ENCODE results near the gene EWSR1.
A peak's percentile ranks its signal among the peaks of the same experiment; 100 is the strongest.

The EWSR1 gene

DNA sequence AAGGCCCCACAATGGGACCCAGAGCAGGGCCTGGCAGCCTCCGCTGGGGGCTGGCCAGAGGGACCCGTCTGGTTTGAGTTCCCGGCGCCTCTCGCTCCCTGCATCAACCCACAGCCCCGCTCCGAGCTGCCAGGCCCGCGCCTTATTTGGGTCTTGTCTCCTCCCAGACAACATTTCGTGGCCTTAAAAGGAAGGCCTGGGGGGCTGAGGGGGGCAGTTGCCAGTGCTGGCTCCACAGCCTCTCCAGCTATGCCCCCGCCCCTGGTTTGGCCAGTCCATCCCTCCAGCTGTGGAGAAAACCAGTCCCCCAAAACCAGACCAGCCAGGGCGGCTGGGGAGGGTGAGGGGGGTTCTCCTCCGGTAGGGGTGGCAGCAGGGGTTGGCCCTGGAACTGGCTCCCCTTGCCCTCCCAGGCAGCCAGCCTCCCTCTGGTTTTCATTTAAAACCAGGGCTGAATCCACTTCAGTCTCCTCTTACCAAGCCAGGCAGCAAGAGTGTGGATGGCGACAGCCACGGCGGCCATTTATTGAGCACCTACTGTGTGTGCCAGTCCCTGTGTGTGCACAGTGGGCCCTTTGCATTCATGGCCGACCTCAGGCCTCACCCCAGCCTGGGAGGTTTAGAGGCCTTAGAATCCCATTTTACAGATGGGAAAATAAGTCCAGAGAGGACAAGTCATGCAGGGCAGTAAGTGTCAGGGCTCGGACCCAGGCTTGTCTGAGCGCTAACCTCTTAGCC lies 43.8 kb upstream of the EWSR1 start:
- Histone ChIP-seq H2AK5ac (ENCODE audit: low read length) (no peak overlapping the region), H2BK5ac (ENCODE audit: low read depth, low read length, poor library complexity) (no peak overlapping the region), H3K9ac (ENCODE audit: low read length) (no peak overlapping the region), H3K4ac (ENCODE audit: low read depth, low read length) (no peak overlapping the region), H2BK12ac (ENCODE audit: low read length) (no peak overlapping the region), H2AFZ (ENCODE audit: insufficient read depth, low read length, poor library complexity) (no peak overlapping the region), H3K79me1 (ENCODE audit: low read length) (no peaks in the 10 kb centered on the region), H3K4me2 (ENCODE audit: low read length) (no peak overlapping the region), H3K27me3 (ENCODE audit: insufficient read depth, low read length) (no peaks in the 10 kb centered on the region), H4K91ac (ENCODE audit: low read depth, low read length) (no peak overlapping the region), H3K18ac (ENCODE audit: low read length) (no peak overlapping the region), H2BK120ac (ENCODE audit: insufficient read depth, low read length, poor library complexity) (no peak overlapping the region), H4K8ac (ENCODE audit: low read depth, low read length) (no peak overlapping the region), H3K23ac (ENCODE audit: low read length) (no peak overlapping the region), H3K4me3 (ENCODE audit: low read depth, low read length) (no peak overlapping the region), H4K12ac (ENCODE audit: low read depth, low read length) (no peak overlapping the region), H3K4me1 (ENCODE audit: control insufficient read depth in 1 of 2, insufficient read depth in 2 of 2, low read length in 2 of 2) (no peaks in the 10 kb centered on the region), H3K79me2 (ENCODE audit: control insufficient read depth, insufficient read depth, low read length, poor library complexity) (no peaks in the 10 kb centered on the region), H3K27ac (ENCODE audit: low read depth, low read length) (no peak overlapping the region), H3K36me3 (ENCODE audit: control insufficient read depth in 1 of 2, insufficient read depth in 2 of 2, low read length in 2 of 2) (no peaks in the 10 kb centered on the region), H3K9me3 (ENCODE audit: insufficient read depth, low read depth, low read length) (no peaks in the 10 kb centered on the region), H3K14ac (ENCODE audit: low read length) (no peak overlapping the region)
- no peak for DNase-seq
- no CpG with 5 or more reads among the region's 19 CpGs for WGBS (ENCODE audit: extremely low coverage, insufficient coverage, insufficient read length)

DNA sequence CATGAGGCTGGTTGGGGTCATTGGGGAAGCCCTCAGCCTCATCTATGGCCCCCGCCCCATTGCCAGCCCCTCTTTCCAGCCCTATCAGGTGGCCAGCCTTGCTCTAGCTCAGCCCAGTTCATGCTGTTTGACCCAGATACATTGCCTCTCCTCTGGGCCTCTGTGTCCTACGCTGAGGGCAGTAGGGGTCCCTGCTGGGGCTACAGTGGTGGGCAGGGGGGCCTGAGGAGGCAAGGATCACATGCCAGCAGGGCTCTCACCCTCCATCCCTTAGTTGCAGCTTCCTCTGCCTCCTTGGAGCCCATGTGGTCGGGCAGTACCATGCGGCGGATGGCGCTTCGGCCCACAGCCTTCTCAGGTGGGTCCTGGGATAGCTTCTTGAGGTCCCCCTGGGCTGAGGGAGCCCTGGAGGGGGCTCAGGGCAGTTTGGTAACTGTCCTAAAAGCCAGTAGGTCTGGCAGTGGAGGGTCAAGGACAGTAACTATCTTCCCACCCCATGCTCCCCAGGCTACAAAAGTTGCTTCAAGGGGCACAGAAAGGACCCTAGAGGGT lies 43.1 kb upstream of the EWSR1 start:
- no peak for DNase-seq
- no peak overlapping the region for H3K14ac ChIP-seq (ENCODE audit: low read length)
- no peaks in the 10 kb centered on the region for H3K4me1 ChIP-seq (ENCODE audit: control insufficient read depth in 1 of 2, insufficient read depth in 2 of 2, low read length in 2 of 2)
- no peak overlapping the region for H3K4me3 ChIP-seq (ENCODE audit: low read depth, low read length)
- H4K12ac ChIP-seq (ENCODE audit: low read depth, low read length) = no peak overlapping the region
- no peaks in the 10 kb centered on the region for H3K79me2 ChIP-seq (ENCODE audit: control insufficient read depth, insufficient read depth, low read length, poor library complexity)
- H2BK120ac ChIP-seq (ENCODE audit: insufficient read depth, low read length, poor library complexity) = no peak overlapping the region
- no peak overlapping the region for H3K23ac ChIP-seq (ENCODE audit: low read length)
- H3K27me3 ChIP-seq (ENCODE audit: insufficient read depth, low read length) = no peaks in the 10 kb centered on the region
- no peaks in the 10 kb centered on the region for H3K79me1 ChIP-seq (ENCODE audit: low read length)
- no peak overlapping the region for H3K18ac ChIP-seq (ENCODE audit: low read length)
- no peak overlapping the region for H3K4ac ChIP-seq (ENCODE audit: low read depth, low read length)
- no CpG with 5 or more reads among the region's 7 CpGs for WGBS (ENCODE audit: extremely low coverage, insufficient coverage, insufficient read length)
- H3K36me3 ChIP-seq (ENCODE audit: control insufficient read depth in 1 of 2, insufficient read depth in 2 of 2, low read length in 2 of 2) = no peaks in the 10 kb centered on the region
- H3K9me3 ChIP-seq (ENCODE audit: insufficient read depth, low read depth, low read length) = no peaks in the 10 kb centered on the region
- H4K8ac ChIP-seq (ENCODE audit: low read depth, low read length) = no peak overlapping the region
- no peak overlapping the region for H4K91ac ChIP-seq (ENCODE audit: low read depth, low read length)
- no peak overlapping the region for H3K4me2 ChIP-seq (ENCODE audit: low read length)
- no peak overlapping the region for H2AFZ ChIP-seq (ENCODE audit: insufficient read depth, low read length, poor library complexity)
- no peak overlapping the region for H2AK5ac ChIP-seq (ENCODE audit: low read length)
- no peak overlapping the region for H2BK5ac ChIP-seq (ENCODE audit: low read depth, low read length, poor library complexity)
- no peak overlapping the region for H2BK12ac ChIP-seq (ENCODE audit: low read length)
- no peak overlapping the region for H3K27ac ChIP-seq (ENCODE audit: low read depth, low read length)
- no peak overlapping the region for H3K9ac ChIP-seq (ENCODE audit: low read length)

DNA sequence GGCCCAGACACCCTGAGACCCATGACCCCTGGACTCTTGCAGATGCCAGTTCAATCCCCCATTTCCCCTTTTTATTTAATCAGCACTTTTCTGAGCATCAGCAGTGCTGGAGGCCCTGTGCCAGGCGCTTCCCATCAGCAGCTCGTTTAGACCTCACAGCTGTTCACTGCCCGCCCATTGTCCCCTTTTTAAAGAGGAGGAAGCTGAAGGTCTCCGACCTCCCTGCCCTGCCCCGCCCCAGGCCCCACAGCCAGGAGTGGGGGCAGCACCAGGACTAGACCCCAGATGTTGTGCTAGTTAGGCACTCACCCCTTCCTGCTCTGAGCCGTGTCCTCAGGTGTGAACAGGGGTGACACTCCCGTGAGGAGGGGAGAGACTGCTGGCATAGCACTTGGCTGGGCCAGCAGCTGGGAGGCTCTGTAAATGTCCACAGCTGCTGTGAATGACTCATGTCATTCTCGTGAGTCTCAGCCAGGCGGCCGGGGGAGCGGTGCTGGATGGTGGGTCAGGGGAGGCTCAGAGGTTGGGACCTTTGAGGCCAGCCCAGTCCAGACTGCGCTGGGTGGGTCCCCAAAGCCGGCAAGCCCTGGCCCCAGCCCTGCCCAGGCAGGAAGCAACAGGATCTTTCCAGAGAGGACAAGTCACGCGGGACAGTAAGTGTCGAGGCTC lies 42.5 kb upstream of the EWSR1 start:
- no peaks in the 10 kb centered on the region for H3K36me3 ChIP-seq (ENCODE audit: control insufficient read depth in 1 of 2, insufficient read depth in 2 of 2, low read length in 2 of 2)
- no peak overlapping the region for H3K18ac ChIP-seq (ENCODE audit: low read length)
- H3K4me3 ChIP-seq (ENCODE audit: low read depth, low read length) = no peak overlapping the region
- no peak overlapping the region for H2AFZ ChIP-seq (ENCODE audit: insufficient read depth, low read length, poor library complexity)
- no peak overlapping the region for H3K9ac ChIP-seq (ENCODE audit: low read length)
- H4K91ac ChIP-seq (ENCODE audit: low read depth, low read length) = no peak overlapping the region
- DNase-seq = peak in 1 of 2 donors; percentile 11
- H2BK120ac ChIP-seq (ENCODE audit: insufficient read depth, low read length, poor library complexity) = no peak overlapping the region
- no peak overlapping the region for H2BK5ac ChIP-seq (ENCODE audit: low read depth, low read length, poor library complexity)
- no peak overlapping the region for H3K4ac ChIP-seq (ENCODE audit: low read depth, low read length)
- H3K27ac ChIP-seq (ENCODE audit: low read depth, low read length) = no peak overlapping the region
- no peak overlapping the region for H3K4me2 ChIP-seq (ENCODE audit: low read length)
- no peak overlapping the region for H4K12ac ChIP-seq (ENCODE audit: low read depth, low read length)
- H3K9me3 ChIP-seq (ENCODE audit: insufficient read depth, low read depth, low read length) = no peaks in the 10 kb centered on the region
- no peak overlapping the region for H4K8ac ChIP-seq (ENCODE audit: low read depth, low read length)
- no peaks in the 10 kb centered on the region for H3K79me1 ChIP-seq (ENCODE audit: low read length)
- no CpG with 5 or more reads among the region's 16 CpGs for WGBS (ENCODE audit: extremely low coverage, insufficient coverage, insufficient read length)
- no peak overlapping the region for H3K14ac ChIP-seq (ENCODE audit: low read length)
- no peaks in the 10 kb centered on the region for H3K27me3 ChIP-seq (ENCODE audit: insufficient read depth, low read length)
- H2BK12ac ChIP-seq (ENCODE audit: low read length) = no peak overlapping the region
- H2AK5ac ChIP-seq (ENCODE audit: low read length) = no peak overlapping the region
- no peaks in the 10 kb centered on the region for H3K79me2 ChIP-seq (ENCODE audit: control insufficient read depth, insufficient read depth, low read length, poor library complexity)
- no peak overlapping the region for H3K23ac ChIP-seq (ENCODE audit: low read length)
- H3K4me1 ChIP-seq (ENCODE audit: control insufficient read depth in 1 of 2, insufficient read depth in 2 of 2, low read length in 2 of 2) = no peaks in the 10 kb centered on the region

DNA sequence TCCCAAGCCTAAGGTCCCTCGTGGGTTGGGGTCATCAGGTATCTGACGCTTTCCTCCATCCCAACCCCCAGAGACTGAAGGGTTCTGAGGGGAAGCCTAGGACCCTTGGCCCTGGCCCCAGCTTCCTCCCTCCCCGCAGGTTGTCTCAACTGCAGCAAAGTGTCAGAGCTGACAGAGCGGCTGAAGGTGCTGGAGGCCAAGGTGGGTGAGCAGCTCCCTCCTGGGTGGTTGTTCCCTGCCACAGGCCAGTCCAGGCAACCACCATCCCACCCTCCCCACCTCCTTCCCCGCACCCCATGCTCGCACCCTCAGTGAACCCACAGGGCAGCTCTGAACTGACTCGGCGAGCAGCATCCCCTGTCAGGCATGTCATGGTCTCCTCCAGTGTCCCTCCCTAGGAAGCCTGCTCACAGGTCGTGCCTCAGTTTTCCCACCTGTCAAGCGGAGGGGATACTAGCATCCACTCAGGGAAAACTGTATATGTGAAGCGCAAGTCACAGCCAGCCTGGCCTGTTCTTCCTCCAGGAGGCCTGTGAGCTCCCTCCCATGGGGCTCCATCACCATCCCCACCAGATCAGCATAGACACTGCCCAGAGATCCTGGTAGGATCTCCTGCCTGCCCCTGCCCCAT lies 41.6 kb upstream of the EWSR1 start:
- no peak overlapping the region for H3K18ac ChIP-seq (ENCODE audit: low read length)
- no peak overlapping the region for H2AFZ ChIP-seq (ENCODE audit: insufficient read depth, low read length, poor library complexity)
- no peak overlapping the region for H4K12ac ChIP-seq (ENCODE audit: low read depth, low read length)
- no peak overlapping the region for H3K27ac ChIP-seq (ENCODE audit: low read depth, low read length)
- WGBS (ENCODE audit: extremely low coverage, insufficient coverage, insufficient read length) = no CpG with 5 or more reads among the region's 11 CpGs
- H3K4me1 ChIP-seq (ENCODE audit: control insufficient read depth in 1 of 2, insufficient read depth in 2 of 2, low read length in 2 of 2) = no peaks in the 10 kb centered on the region
- H3K79me2 ChIP-seq (ENCODE audit: control insufficient read depth, insufficient read depth, low read length, poor library complexity) = no peaks in the 10 kb centered on the region
- DNase-seq = no peak
- H4K91ac ChIP-seq (ENCODE audit: low read depth, low read length) = no peak overlapping the region
- H3K14ac ChIP-seq (ENCODE audit: low read length) = no peak overlapping the region
- H3K4me2 ChIP-seq (ENCODE audit: low read length) = no peak overlapping the region
- H2AK5ac ChIP-seq (ENCODE audit: low read length) = no peak overlapping the region
- no peaks in the 10 kb centered on the region for H3K79me1 ChIP-seq (ENCODE audit: low read length)
- no peak overlapping the region for H2BK120ac ChIP-seq (ENCODE audit: insufficient read depth, low read length, poor library complexity)
- no peak overlapping the region for H4K8ac ChIP-seq (ENCODE audit: low read depth, low read length)
- no peaks in the 10 kb centered on the region for H3K36me3 ChIP-seq (ENCODE audit: control insufficient read depth in 1 of 2, insufficient read depth in 2 of 2, low read length in 2 of 2)
- no peak overlapping the region for H2BK5ac ChIP-seq (ENCODE audit: low read depth, low read length, poor library complexity)
- no peak overlapping the region for H3K9ac ChIP-seq (ENCODE audit: low read length)
- H2BK12ac ChIP-seq (ENCODE audit: low read length) = no peak overlapping the region
- H3K23ac ChIP-seq (ENCODE audit: low read length) = no peak overlapping the region
- H3K9me3 ChIP-seq (ENCODE audit: insufficient read depth, low read depth, low read length) = no peaks in the 10 kb centered on the region
- H3K4ac ChIP-seq (ENCODE audit: low read depth, low read length) = no peak overlapping the region
- H3K27me3 ChIP-seq (ENCODE audit: insufficient read depth, low read length) = no peaks in the 10 kb centered on the region
- H3K4me3 ChIP-seq (ENCODE audit: low read depth, low read length) = no peak overlapping the region
